Ishikawa (cell line): ENCODE results near the gene ACVR1C.

Experiments
- CEBPB ChIP-seq: IDR thresholded peaks from 2 replicates; pipeline ENCODE4 v1.6.1; 2012
- CREB1 ChIP-seq: IDR thresholded peaks from 2 replicates; pipeline ENCODE4 v1.6.1; 2012; ENCODE audit warnings: low read depth
- EGR1 ChIP-seq: IDR thresholded peaks from 2 replicates; pipeline ENCODE4 v1.6.1; 2012
- EP300 ChIP-seq: IDR thresholded peaks from 2 replicates; pipeline ENCODE4 v1.6.1; 2012; ENCODE audit warnings: borderline replicate concordance
- FOXM1 ChIP-seq: IDR thresholded peaks from 2 replicates; pipeline ENCODE4 v1.6.1; 2012; ENCODE audit warnings: low read depth, borderline replicate concordance
- MAX ChIP-seq: IDR thresholded peaks from 2 replicates; pipeline ENCODE4 v1.6.1; 2012
- NFIC ChIP-seq: IDR thresholded peaks from 2 replicates; pipeline ENCODE4 v1.6.1; 2012
- RAD21 ChIP-seq: IDR thresholded peaks from 2 replicates; pipeline ENCODE4 v1.6.1; 2012; ENCODE audit warnings: low read depth
- REST ChIP-seq: IDR thresholded peaks from 2 replicates; pipeline ENCODE4 v1.6.1; 2012; ENCODE audit warnings: low read depth, mild to moderate bottlenecking
- TAF1 ChIP-seq: IDR thresholded peaks from 2 replicates; pipeline ENCODE4 v1.6.1; 2012; ENCODE audit warnings: low read depth, mild to moderate bottlenecking
- TCF12 ChIP-seq: IDR thresholded peaks from 2 replicates; pipeline ENCODE4 v1.6.1; 2012; ENCODE audit warnings: low read depth
- TEAD4 ChIP-seq: IDR thresholded peaks from 2 replicates; pipeline ENCODE4 v1.6.1; 2012
- USF1 ChIP-seq: IDR thresholded peaks from 2 replicates; pipeline ENCODE4 v1.6.1; 2012
- YY1 ChIP-seq: IDR thresholded peaks from 2 replicates; pipeline ENCODE4 v1.6.1; 2012; ENCODE audit warnings: low read depth
- ZBTB7A ChIP-seq: IDR thresholded peaks from 2 replicates; pipeline ENCODE4 v1.6.1; 2012; ENCODE audit warnings: low read depth

The ACVR1C gene

GRCh38 chr2:157508676-157509075 is 120.0 kb downstream of the ACVR1C start:
- TF ChIP-seq CEBPB (no peak), ZBTB7A (no peak), TAF1 (no peak), TCF12 (no peak), NFIC (no peak), FOXM1 (no peak), EP300 (no peak), RAD21 (no peak), EGR1 (no peak), TEAD4 (no peak), YY1 (no peak), REST (no peak), USF1 (no peak), CREB1 (no peak), MAX (no peak)

GRCh38 chr2:157506586-157506985 is 122.1 kb downstream of the ACVR1C start:
- TF ChIP-seq NFIC, result no peak

GRCh38 chr2:157504623-157505022 is 124.0 kb downstream of the ACVR1C start:
- TF ChIP-seq EP300 (no peak), CREB1 (no peak), TCF12 (no peak), TAF1 (no peak), EGR1 (no peak), ZBTB7A (no peak)

- TF ChIP-seq CREB1 (no peak), EGR1 (no peak), YY1 (no peak), TAF1 (no peak), TEAD4 (no peak), CEBPB (no peak), ZBTB7A (no peak)
Observed at GRCh38 chr2:157501026-157501425, 127.6 kb downstream of the ACVR1C start.

GRCh38 chr2:157500334-157500733 is 128.3 kb downstream of the ACVR1C start:
- no peak for TF ChIP-seq EGR1
- TF ChIP-seq CEBPB, result no peak

GRCh38 chr2:157498483-157498882 is 130.2 kb downstream of the ACVR1C start:
- TF ChIP-seq EGR1 (no peak), ZBTB7A (no peak), CREB1 (no peak), FOXM1 (no peak), NFIC (no peak), TEAD4 (no peak), TAF1 (no peak), YY1 (no peak), EP300 (no peak), RAD21 (no peak)

- TF ChIP-seq EGR1 (no peak), USF1 (no peak), RAD21 (peak; percentile 80)
Observed at GRCh38 chr2:157497638-157498314, 130.9 kb downstream of the ACVR1C start.

GRCh38 chr2:157492189-157492773 is 136.4 kb downstream of the ACVR1C start:
- TF ChIP-seq NFIC, result peak; percentile 12; the same call in 1 of the 2 replicates
- TF ChIP-seq RAD21, result peak; percentile 86
- no peak for TF ChIP-seq CEBPB

GRCh38 chr2:157489983-157490382 is 138.7 kb downstream of the ACVR1C start:
- no peak for TF ChIP-seq EGR1
- TF ChIP-seq FOXM1, result no peak
- no peak for TF ChIP-seq TCF12
- no peak for TF ChIP-seq MAX
- TF ChIP-seq NFIC, result no peak
- no peak for TF ChIP-seq CEBPB
- no peak for TF ChIP-seq TEAD4
- TF ChIP-seq USF1, result no peak
